ENCODE results near the gene PROK1. TPM values are rescaled to one million over a fixed set of nuclear protein-coding genes. Genes with fewer than 3 reads are reported as not detected.

PROK1 gene
- total RNA-seq: not detected in 2 replicates

GRCh38 chr1:110450929-110451328 lies at the start of gene PROK1:
Gene PROK1, plus strand, starts transcription at chr1:110451149. Its CDS starts 68 bp downstream, at chr1:110451217.

GRCh38 chr1:110407260-110408210 lies 43.4 kb upstream of the PROK1 start, which contains the start of gene LAMTOR5:
Gene LAMTOR5, minus strand, starts transcription at chr1:110407694. Its CDS starts 74 bp downstream, at chr1:110407620.

Other genes starting within 250 kb of the PROK1 start
- 0.34 and 0.98 TPM in 2 replicates for gene KCNC4, start 240.8 kb upstream of the PROK1 start, total RNA-seq
- gene RBM15, start 111.8 kb upstream of the PROK1 start, total RNA-seq: 28.6 and 30.5 TPM in 2 replicates
- 0.17 and 0.54 TPM in 2 replicates for gene SLC16A4, start 60.1 kb upstream of the PROK1 start, total RNA-seq
- 92.5 and 102 TPM in 2 replicates for gene LAMTOR5, start 43.5 kb upstream of the PROK1 start, total RNA-seq
- gene KCNA10, start 68.0 kb downstream of the PROK1 start, total RNA-seq: under 0.01 TPM in 1 of 2 replicates, not detected in the other
- gene KCNA2, start 155.2 kb downstream of the PROK1 start, total RNA-seq: under 0.01 TPM in 1 of 2 replicates, not detected in the other
- gene KCNA3, start 223.8 kb downstream of the PROK1 start, total RNA-seq: not detected in 2 replicates